Measurements from ENCODE around the gene PLA2G10. TPM values are rescaled to one million over a fixed set of nuclear protein-coding genes. Genes with fewer than 3 reads are reported as not detected.

PLA2G10 gene
- total RNA-seq, 2 donors from 2014 or later, result not detected

DNA sequence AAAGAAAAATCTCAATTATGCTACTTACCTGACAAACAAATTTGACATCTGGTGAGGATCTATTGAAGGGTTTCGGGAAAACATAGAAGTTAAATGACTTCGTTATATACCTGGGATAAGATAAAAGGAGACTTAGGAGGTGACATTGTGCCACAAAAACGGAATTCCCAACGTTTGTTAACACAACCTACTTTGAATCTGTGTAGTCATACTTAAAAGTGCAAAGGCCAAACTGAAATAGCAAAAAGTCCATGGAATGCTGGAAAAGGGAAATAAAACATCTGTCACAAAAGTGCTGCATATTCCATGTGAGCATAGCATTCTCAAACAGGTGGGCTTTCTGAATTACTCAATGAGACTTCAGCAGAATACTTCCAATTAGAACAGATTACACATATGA, 67.0 kb downstream of the PLA2G10 start:
- Mint-ChIP-seq H3K4me1 (ENCODE audit: low read depth) (peaks cover 51% of the 10 kb centered on the region), H3K9me3 (no peaks in the 10 kb centered on the region), H3K27ac (peak overlapping the region; percentile 19), H3K27me3 (ENCODE audit: low read depth) (no peaks in the 10 kb centered on the region), H3K4me3 (peak overlapping the region in 1 of 2 donors; percentile 27), H3K36me3 (ENCODE audit: insufficient read depth in 2 of 2) (peaks cover 7 to 23% of the 10 kb centered on the region in 2 donors)
- no peak for ATAC-seq (replicated peaks in 1 of 2)
- DNase-seq, result no peak

Other genes with a start within 250 kb of the PLA2G10 start
- gene PARN, start 64.0 kb downstream of the PLA2G10 start, total RNA-seq, result 10 to 100 TPM; 56.1 to 68.9 TPM
- 10 to 100 TPM; 67.3 to 79.7 TPM for gene BFAR, start 61.4 kb downstream of the PLA2G10 start, total RNA-seq
- gene NPIPA3, start 9.1 kb upstream of the PLA2G10 start, total RNA-seq, result 1 to 10 TPM; 1.3 to 3.1 TPM
- gene NPIPA2, start 48.2 kb upstream of the PLA2G10 start, total RNA-seq, result 1 to 10 TPM; 1.5 to 3.1 TPM
- gene NOMO1, start 139.4 kb upstream of the PLA2G10 start, total RNA-seq, result 10 to 100 TPM; 38.5 to 43.5 TPM
- gene NPIPA1, start 243.1 kb upstream of the PLA2G10 start, total RNA-seq, result 100 to 1,000 TPM; 122 to 143 TPM